HUDEP-2 (cell line): ENCODE data around the gene ITPR3.

Source experiments
- DNase-seq, 76 experiments: peaks; one replicate each; lab custom pipeline; 2025; ENCODE audit not compliant: unreplicated experiment in 76 of 76; lab: John Stamatoyannopoulos, UW

Gene ITPR3

DNA sequence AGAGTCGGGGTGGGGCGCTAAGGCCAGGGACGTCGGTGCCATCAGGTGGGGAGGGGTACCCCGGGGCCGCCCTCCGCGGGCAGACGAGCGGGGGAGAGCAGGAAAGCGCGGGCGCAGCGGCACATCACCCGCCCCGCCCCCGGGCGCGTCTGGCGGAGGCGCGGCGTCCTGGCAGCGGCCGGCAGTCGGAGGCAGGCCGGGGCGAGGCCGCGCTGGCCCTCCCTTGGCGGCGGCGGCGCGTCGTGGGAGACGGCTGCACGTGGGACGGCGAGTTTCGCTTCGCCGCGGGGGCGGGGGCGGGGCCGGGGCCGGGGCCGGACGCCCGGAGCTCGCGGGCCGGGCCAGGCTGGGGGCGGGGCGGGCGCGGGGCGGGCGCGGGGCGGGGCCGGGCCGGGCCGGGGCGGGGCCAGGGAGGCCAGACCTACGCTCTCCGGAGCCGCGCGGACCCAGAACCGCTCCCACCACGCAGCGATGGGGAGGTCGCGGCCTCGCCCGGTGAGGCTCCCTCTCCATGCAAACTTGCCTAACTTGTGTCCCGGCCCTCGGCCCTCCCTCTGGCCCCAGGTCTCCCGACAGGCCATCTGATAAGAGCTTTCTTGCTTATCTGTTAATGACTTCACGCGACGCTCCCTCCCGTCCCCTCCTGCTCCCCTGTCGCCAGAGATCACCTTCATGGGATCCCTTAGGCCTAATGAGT, 12.5 kb downstream of the ITPR3 start:
- DNase-seq: peak in 50 of 76 experiments; percentile 21 to 75 (median 48)

DNA sequence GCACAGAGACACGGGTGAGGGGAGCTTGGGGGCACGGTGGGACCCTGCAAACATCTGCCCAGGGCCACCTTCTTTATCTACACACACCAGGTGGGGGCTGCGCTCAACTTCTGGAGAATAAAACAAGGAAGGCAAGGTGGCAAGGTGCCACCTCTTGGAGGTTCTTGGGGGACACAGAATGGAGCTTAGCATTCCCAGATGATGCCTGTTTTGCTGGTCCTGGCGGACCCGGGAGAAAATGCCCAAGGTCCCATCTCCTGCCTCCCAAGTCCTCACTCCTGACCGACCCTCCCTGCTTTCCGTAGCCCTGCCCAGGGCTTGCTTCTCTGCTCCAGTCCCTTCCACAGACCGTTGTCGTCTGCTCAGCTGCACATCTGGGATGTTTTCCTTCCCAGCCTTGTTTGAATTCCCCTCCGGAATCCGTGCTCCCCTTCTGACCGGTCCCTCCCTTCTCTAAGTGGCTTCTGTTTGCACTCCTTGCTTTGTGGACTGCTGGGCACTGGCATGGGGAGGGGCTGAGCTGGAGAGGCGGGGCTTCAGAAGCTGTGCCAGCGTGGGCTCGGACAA, 13.1 kb downstream of the ITPR3 start:
- no peak for DNase-seq

DNA sequence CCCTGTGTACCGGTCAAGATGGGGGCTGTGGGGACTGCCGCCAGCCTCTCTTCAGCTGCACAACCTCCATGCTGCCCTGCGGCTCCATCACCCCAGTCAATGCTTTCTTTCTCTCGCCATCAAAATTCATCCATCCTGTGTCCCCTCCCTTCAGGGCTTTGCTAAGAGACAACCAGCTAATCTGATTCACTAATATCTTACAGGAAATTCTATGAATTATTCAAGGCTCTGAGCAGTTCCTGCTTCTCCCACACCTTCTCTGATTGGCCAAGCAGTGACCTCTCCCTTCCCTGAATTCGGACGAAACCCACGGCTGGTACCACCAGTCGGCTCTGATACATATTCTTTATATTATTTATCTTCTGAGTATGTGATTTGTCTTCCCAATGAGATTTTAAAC, 13.8 kb downstream of the ITPR3 start:
- no peak for DNase-seq

DNA sequence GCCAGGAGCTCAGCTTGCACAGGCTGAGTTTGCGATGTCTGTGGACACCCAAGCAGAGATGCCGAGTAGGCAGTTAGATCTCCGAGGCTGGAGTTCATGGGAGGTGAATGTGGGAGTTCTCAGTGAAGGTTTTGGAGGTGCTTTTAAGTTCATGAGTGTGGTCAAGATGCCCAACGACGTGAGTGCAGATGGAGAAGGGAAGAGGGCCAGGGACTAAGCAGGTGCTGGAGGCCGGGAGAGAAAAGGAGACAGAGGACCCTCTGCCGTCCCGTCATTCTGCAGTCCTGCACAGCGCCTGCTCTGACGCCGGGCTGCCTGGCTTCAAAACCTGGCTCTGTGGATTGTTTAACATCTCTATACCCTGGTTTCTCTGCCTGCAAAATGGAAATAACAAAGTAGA, 15.5 kb downstream of the ITPR3 start:
- no peak for DNase-seq

DNA sequence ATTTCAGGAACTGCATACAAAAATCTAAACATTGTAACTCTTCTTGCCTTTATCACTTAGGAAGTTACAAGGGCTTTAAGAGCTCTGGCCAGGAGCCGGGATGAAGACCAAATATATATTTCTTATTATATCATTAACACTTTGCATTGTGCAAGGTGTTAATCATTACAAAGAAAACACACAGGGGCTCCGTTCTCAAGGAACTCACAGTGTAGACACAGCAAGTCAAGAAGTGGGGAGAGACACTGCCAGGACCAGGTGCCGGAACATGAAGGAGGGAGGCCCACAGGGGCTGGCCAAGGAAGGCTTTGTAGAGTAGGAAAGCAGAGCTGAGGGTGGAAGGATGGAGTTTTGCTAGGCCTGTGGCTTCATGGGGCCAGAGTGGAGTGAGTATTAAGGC, 17.4 kb downstream of the ITPR3 start:
- no peak for DNase-seq

DNA sequence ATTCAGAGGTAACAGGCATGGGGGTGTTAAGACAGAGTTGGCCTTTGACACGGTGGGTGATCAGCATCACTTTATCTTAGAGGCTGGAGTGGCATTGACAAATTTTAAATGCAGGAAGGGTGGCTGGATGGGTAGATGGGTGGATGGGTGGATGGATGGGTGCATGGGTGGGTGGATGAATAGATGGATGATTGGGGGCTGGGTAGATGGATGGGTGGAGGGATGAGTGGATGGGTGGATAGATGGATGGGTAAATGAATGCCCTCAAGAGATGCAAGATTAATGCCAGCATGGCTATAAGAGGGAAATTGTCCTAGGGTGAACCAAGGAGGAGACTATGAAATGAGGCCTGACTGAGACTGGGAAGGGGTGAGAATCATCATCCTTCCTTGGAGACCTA, 18.4 kb downstream of the ITPR3 start:
- DNase-seq: no peak

DNA sequence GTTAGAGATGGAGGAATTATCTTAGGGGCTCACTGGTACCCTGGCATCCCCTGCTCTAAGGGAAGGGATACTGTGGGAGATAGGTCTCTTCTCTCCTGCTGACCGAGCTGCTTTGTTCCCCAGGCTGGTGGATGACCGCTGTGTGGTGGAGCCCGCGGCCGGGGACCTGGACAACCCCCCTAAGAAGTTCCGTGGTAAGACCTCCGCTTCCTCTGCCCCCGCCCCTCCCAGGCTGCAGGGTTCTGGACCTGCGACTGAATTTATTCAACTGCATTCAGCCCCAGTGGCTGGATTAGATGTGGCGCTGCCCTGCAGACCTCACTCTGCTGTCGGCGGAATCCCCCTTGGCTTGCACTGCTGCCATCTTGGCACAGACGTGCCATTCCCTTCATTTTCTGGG, 19.2 kb downstream of the ITPR3 start:
- DNase-seq: no peak

DNA sequence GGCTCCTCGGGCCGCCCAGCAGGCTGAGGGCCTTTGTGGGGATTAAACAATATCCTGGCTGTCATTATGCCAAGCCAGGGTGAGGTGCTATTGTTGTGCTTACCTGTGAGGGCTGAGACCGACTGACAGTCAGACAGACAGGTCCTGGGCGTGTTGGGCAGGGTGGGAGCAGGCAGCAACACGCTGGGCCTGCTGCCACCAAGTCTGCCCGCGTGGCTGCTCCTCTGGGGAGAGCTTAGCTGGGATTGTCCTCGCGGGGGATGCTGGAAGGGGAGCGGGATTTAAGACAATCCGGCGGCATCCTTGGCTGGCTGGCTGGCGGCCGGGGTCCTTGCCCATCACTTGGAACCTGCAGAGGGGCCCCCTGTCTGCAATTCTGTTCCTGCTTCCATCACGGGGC, 20.0 kb downstream of the ITPR3 start:
- no peak for DNase-seq

DNA sequence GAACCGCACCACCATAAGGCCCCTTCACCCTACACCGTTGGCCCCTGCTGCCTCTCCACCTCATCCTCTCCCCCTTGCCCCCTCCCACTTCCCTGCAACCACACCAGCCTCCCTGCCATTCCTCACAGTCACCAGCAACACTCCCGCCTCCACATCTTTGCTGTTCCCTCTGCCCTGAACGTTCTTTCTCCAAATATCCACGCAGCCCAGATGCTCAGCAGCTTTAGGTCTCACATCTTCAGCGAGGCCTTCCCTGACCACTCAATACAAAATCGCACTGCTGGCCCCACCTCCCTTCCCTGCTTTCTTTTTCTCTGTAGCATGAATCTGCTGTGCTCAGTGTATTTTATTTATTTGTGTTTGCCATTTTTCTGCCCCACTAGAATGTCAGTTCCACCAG, 20.5 kb downstream of the ITPR3 start:
- DNase-seq: no peak

DNA sequence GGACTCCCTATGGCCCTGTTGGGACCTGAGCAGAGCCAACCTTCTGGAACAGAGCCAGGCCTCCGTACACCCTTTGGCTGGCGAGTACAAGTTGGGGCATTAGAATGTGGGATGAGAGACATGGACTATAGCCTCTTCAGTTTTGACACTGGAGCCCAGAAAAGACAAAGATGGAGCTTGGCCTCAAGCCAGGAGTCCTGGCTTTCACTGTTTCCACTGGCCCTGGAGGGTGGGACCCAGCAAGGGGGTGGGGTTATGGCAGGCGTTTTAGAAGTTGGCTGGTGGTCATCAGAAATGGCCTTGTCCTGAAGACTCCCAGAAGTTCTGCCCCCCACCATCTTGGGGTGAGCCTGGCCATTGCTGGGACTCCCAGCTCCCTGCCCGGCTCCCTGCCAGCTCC, 21.8 kb downstream of the ITPR3 start:
- DNase-seq: peak in 1 of 76 experiments; percentile 13

DNA sequence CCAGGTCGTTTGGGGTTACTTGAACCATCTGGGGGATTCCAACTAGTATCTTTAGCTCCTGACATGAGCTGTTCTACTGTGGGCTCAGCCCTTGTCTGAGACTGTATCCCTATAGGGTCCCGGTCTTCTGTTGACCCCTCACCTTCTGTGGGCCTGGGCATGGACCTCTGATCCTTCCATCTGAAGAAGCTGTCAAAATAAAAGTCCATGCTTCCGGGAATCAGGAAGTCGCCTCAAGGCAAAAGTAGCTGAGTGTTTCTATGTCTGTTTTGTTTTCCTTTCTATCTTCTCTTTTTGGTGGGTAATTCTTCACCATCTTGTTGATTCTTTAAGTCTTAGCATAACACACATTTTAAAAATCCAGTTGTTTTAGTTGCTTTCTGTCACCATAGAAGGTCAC, 30.3 kb downstream of the ITPR3 start:
- DNase-seq: no peak

DNA sequence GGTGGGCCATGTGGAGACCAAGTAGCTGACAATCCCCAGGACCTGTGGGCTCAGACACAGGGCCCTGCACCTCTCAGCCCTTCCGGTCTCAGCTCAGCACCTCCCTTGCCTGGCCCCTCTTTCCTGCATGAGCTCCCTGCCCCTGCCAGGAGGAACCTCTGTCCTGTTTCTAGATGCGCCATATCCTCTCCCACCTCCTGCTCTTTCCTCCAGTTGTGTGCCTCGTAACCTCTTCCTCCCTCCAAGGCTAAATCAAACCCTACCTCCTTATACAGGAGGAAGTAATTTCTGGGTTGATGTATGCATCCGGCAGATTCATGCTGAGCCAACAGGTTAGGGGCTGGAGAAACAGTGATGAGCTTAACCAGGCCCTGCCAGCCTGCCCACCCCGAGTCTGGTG, 30.9 kb downstream of the ITPR3 start:
- DNase-seq: no peak

DNA sequence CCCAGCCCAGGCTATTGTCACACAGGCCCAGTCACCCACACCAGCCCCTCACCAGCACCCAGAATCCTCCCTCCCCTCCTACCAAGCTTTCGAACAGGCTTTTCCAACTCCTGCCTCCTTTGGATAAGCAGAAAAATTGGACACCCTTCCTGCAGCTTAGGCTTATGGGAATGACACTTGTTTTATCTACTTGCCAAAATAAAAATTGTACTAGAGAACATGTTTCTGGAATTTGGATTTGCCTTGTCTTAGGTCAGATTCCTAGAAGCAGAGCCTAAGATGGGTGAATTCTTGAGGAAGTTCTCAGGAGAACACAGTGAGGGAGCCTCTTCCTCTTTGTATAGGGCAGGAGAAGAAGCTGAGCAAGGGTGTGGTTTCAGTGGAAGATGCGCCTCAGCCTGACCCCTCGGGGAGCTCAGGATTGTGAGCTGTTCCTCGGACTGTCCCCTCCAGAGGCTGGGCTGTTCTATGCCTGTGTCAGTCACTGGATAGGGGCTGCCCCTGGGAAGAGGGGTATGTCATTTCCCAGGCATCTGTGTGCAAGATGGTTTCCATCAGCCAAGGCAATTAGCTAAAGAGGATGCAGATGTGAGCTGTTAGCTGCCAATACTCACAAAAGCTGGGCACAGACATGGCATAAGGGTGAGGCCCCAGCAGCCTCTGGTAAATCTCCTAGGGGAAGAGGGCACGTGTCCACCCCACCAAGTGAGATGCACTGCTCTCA, 33.9 kb downstream of the ITPR3 start:
- DNase-seq: no peak

DNA sequence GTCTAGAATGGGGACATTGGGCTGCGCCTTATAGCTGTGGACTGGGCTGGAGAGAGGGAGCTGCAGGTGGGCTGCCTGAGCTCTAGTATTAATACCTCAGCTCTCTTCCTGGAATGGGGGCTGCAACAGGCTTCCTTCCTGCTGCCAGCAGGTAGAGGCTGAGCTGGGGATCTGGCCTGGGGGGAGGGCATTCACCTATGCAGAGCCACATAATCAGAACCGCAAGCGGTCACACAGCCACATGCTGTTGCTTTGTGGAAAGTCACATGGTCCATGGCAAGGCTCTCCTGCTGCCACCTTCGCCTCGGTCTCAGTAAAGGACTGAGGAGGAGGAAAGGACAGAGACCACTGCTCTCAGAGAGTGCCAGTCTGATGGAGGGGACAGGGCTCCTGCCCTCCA, 35.7 kb downstream of the ITPR3 start:
- no peak for DNase-seq

DNA sequence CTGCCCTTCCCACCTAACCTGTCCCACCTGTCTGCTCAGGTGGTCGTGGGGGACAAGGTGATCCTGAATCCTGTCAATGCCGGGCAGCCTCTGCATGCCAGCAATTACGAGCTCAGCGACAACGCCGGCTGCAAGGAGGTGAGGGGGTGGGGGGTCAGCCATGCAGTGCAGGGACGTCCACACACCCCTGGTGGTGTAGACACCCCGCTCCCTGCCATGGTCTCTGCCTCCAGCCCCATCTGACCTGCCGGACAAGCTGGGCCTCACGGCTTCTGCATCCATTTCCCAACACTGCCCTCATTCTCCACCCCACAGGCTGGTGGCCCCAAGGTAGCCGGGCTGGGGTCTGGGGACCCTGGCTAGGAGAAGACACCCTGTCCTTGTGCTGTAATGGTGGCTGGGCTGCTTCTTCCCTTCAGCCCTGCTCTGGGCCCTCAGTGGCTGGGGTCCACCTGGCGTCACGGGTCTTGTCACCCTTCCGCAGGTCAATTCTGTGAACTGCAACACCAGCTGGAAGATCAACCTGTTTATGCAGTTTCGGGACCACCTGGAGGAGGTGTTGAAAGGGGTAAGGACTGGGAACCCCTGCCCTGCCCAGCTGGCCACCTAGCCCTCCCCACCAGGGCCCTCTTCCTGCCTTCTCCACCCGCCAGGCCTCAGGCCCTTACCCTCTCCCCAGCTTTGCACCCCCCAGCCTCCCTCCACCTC, 38.0 kb downstream of the ITPR3 start:
- DNase-seq: no peak

DNA sequence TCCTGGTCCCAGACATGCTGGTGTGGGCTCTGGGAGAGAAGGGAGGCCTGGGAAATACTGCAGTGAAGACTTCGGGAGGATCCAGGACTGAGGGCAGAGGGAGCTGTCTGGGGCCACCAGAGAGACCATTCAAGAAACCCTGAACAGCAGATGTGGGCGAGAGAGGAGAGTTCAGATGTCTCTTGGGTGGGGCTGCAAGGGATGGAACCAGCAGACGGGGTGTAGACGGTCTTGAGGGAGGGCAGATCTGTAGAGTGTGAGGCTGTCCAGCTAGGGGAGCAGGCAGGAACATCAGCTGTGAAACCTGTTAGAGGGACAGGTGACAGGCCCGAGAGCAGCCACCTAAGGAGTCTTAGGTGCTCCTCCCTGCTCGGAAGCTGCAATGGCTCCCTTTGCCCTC, 38.9 kb downstream of the ITPR3 start:
- no peak for DNase-seq

DNA sequence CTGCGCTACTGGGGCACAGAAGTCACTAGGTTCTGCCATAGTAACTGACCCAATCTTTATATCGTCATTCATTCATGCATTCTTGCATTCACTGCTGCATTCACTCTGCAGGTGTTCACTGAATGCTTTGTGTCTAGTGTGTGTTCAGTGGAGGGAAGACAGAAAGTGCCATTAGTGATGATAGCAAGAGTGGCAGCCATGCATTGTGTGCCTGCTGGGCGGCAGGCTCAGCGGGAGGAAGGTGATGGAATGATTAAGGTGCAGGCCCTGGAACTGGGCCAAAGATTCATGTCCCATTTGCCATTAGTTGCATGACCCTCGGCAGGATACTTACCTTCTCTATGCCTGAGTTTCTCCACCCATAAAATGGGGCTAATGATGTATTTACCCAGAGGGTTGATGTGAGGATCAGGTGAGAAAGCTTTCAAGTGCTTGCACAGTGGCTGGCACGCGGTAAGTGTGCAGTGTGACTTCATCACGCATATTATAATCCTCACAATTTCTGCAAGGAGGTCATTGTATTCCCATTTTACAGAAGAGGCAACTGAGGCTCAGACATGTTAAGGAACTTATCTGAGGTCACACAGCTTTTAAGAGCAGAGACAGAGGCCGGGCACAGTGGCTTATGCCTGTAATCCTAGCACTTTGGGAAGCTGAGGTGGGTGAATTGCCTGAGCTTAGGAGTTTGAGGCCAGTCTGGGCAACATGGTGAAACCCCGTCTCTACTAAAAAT, 40.1 kb downstream of the ITPR3 start:
- no peak for DNase-seq

DNA sequence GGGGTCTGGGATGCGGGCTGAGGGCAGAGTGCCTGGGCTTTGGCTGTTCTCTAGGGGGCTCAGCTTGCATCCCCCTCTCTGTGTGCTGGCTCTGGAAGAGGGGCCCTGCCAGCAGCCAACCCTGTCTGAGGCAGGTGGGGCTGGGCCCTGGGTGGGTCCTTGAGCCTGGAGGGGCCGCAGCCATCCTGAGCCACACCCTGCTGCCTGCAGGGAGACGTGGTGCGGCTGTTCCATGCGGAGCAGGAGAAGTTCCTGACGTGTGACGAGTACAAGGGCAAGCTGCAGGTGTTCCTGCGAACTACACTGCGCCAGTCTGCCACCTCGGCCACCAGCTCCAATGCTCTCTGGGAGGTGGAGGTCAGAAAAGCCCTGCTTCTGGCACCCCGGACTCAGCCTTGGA, 41.2 kb downstream of the ITPR3 start:
- DNase-seq: no peak

DNA sequence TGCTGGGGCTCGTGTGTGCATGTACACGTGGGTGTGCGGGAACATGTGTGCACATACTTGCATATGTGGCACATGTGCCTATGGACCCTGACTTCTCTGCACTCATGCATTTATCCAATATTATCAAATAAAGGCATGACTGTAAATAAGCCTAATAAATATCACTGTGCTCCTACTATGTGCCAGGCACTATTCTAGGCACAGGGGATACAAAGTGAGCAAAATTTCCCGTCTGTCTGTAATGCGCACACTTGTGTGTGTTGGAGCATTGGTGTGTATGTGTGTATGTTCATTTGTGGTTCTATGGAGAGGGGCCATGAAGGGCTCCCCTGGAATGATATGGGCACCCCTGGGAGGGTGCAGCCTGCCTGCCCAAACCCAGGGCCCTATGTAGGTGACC, 41.9 kb downstream of the ITPR3 start:
- DNase-seq: no peak

DNA sequence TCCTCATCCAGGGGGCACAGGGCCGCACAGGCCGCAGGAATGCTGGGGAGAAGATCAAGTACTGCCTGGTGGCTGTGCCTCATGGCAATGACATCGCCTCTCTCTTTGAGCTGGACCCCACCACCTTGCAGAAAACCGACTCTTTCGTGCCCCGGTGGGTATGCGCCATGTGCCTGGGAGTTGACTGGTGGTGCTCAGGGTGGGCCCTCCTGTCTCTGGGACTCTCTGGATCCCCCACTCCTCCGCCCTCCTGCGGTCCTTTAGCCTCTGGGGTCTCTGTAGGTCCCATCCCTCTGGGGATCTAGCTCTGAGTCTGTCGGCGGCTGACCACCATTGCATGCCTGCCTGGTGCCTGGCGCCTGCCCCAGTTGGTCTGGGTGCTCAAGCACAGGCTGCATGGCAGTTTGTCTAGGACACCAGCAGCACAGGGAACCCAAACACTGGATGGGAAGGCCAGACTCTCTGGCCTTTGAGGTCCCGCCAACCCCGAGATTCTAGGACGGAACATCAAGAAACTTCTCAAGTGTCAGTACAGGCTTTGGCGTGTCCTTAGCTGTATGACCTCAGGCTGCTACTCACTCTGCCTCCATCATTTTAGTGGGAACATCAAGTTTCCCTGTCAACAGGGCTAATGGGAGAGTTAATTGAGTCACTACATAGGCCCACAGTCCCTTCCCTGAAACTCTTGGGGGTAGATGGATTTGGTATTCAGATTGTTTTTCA, 42.8 kb downstream of the ITPR3 start:
- no peak for DNase-seq
